HG03571 (cell line): ENCODE data around the gene PANK3.
"Not testable (repeated sequence)": the region's sequence is repeated elsewhere in the genome, so short reads cannot be mapped to it uniquely, and the experiment has no call there.

Experiments
- ATAC-seq: cut with Tn5 transposase; IDR thresholded peaks from one replicate; pipeline ENCODE4 v1.9.1; 2021; ENCODE audit not compliant: unreplicated experiment

PANK3 gene

DNA sequence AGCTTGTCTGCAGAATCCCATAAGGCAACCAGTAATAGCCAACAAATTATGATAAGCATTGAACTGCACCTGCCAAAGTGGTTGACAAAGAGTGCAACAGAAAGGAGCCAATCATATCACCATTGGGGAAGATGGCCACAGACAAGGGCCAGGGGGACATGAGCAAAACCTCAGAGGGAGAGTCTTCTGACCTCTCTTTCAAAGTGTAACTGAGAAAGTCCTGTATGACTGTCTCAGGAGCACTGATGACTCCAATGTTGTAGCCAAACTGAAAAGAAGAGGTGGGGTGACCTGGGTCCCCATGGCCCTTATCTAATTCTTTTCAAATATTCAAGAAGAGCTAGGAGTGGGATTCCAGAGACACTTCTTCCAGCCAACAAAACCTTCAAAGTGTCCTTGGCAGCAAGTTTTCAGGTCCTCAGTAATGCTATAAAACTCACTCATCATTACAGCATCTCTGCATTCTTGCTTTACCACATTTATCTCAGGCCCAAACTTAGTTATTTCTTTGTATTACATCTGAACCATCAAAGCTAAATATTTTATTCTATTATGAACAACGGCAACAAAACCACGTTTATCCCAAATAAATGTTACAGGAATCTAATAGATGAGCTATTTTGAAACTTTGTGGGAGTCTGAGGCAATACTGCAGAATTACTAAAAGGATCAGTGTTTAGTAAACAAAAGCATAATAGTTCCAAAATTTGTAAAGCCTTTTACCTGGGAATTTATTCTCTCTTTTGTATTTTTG lies 25.6 kb downstream of the PANK3 start:
- no peak for ATAC-seq

DNA sequence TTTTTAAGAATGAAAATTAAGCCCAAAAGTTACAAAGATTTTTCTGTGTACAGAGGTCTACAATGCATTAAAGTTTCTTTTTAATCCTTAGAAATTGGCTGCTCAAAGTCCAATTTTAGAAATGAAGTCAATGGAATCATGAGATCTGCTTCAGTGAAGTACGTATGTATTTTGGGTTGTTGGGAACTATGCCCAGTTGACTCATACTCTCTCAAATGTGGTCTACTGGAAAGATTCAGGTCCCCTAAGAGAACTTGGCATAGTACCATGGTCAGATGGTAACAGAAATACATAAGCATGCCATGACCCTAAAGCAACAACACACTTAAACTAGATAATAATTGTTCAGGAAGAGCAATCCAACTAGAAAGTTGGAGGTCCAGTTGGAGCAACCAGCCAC lies 27.0 kb downstream of the PANK3 start:
- ATAC-seq, result no peak

- no peak for ATAC-seq
These were observed 28.5 kb downstream of the PANK3 start for GRCh38 chr5:168550656-168551055.

DNA sequence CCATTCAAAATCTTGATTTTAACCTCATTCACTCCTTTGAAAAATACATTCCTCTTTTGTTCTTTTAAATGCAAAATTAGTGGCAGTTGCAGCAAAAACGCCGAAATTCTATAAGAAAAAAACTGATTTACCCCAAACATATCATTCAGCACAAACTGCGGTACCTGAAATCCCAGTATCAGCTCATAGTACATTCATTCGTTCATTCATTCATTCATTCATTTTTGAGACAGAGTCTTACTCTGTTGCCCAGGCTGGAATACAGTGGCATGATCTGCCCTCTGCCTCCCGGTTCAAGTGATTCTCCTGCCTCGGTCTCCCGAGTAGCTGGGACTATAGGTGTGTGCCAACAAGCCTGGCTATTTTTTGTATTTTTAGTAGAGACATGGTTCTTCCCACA lies 29.6 kb downstream of the PANK3 start:
- no peak for ATAC-seq

GRCh38 chr5:168537176-168537575 lies 42.0 kb downstream of the PANK3 start:
- no peak for ATAC-seq

DNA sequence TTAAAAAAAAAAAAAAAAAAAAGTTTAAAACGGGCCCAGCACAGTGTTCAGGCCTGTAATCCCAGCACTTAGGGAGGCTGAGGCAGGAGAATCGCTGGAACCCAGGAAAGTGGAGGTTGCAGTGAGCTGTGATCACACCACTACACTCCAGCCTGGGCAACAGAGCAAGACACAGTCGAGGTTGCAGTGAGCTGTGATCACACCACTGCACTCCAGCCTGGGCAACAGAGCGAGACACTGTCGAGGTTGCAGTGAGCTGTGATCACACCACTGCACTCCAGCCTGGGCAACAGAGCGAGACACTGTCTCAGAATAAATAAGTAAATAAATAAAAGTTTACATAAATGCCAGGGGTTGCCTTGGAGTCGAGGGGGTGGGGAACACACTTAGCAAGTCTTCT lies 44.8 kb downstream of the PANK3 start:
- ATAC-seq, result not testable (repeated sequence)

- ATAC-seq, result no peak
These were observed 46.9 kb downstream of the PANK3 start for GRCh38 chr5:168531987-168532864.

- ATAC-seq, result no peak
These were observed 48.0 kb downstream of the PANK3 start for GRCh38 chr5:168531191-168531590.

GRCh38 chr5:168530621-168531150 lies 48.5 kb downstream of the PANK3 start:
- ATAC-seq, result no peak

- ATAC-seq, result no peak
These were observed 49.6 kb downstream of the PANK3 start for GRCh38 chr5:168529374-168530234.

DNA sequence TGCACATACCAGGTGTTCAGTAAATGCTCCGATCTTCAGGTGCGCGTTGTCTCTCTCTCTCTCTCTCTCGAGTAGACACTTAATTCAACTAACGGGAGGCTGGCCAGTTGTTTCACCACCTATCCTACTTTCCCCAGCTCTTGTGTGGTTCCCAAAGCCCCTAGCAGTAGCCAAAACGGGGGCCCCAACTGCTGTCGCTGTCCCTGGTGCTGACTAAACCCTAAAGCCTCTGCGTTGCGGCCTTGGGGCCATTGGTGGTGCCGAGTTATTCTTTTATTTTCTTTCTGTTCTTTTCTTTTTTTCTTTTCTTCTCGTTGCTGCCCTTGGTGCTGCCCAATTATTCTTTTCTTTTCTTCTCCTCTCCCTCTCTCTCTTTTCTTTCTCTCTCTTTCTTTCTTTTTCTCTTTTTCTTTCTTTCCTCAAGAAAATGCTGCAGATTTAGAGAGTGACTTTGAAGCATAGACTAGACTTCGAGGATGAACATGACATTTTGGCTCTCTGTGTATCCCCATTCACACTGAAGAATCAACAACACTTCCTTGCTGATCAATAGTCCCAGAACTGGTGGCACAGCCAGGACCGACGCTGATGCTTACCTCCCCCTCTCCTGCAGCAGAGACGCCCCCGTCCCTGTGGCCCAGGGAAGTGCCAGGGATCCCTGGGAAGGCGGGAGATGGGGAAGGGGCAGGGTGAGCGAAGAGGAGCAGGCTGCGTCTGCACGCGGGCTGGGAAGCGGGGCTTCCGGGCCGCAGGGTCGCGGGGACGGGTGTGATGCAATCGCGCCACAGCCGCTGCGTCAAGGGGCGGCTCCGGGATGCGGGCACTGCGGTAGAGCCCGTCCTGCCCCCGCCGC lies 50.4 kb downstream of the PANK3 start, which contains the start of gene FBLL1:
Gene FBLL1 (plus strand): TSS at position 785 of the 853 bp plus-strand sequence. CDS start 200 bp downstream, outside the sequence.
- ATAC-seq, result no peak

DNA sequence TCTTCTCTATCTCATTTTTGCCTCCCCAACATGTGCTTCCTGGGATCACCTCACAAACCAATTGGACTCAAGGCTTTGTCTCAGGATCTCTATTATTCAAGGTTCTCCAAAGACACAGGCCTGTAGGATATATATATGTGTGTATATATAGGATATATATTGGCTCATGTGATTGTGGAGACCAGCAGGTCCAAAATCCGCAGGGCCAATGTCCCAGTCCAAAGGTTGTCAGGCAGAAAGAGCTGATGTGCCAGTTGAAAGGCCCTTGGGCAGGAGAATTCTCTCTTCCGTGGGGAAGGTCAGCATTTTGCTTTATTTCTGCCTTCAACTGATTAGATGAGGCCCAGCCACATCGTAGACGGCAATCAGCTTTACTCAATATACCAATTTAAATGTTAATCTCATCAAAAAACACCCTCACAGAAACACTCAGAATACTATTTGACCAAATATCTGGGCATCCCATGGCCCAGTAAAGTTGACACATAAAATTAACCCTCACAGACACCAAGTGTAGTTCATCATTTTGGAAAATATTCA lies 51.3 kb downstream of the PANK3 start:
- no peak for ATAC-seq

DNA sequence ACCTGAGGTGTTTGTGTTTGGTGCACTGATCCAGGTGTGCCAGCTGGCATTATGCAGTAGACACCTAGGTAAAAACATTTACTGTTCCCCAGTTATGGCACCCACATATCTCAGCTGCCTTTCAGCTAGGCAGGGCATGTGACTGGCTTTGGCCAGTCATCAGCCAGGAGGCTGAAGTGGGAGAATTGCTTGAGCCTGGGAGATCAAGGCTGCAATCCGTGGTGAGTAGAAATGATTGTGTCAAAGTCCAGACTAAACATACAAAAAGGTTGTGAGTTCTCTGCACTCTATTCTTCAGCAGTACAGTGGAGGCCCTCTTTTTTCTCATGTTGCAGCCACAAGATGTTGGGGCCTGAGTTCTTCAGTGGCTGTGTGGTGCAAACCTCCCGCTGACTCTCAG lies 53.3 kb downstream of the PANK3 start:
- ATAC-seq, result no peak

- no peak for ATAC-seq
These were observed 65.2 kb downstream of the PANK3 start for GRCh38 chr5:168513861-168514428.

GRCh38 chr5:168502563-168503237 lies 76.5 kb downstream of the PANK3 start:
- no peak for ATAC-seq
